GM12891 (cell line): ENCODE results near the gene ADAM23.

ENCODE experiments used
- POLR2A ChIP-seq: IDR thresholded peaks from 2 replicates; pipeline ENCODE4 v1.6.1; 2011; ENCODE audit warnings: low read depth, low read length, control low read depth
- SPI1 ChIP-seq: IDR thresholded peaks from 2 replicates; pipeline ENCODE4 v1.6.1; 2011; ENCODE audit warnings: low read depth, low read length, control low read depth

DNA sequence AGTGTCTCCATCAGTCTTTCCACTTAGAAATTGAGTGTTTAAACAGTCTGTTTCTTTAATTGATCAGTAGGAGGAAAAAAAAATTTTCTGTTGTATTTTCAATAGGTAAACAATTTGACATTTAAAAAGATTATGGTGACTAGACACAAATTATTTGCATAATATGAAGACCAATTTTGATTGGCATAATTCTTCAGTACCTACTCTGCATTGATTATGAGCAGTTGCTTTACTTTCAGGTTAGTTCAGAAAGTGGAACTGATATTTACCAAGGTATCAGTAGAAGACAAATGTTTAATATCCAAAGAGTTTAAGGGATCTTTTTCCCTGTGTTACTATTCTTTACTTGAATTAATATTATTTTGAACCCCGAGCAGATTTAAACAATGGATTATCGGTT lies 2.6 kb downstream of the ADAM23 start:
- no peak for TF ChIP-seq SPI1
- no peak for TF ChIP-seq POLR2A
